Epithelial cell of esophagus (primary cell): Measurements from ENCODE around the gene FNTB.
A peak's percentile ranks its signal among the peaks of the same experiment; 100 is the strongest.

Experiments used
- DNase-seq: peaks from one replicate; pipeline ENCODE4 v3.0.0; 2010; ENCODE audit warnings: low read depth
- H3K4me3 ChIP-seq: 2 replicates; pipeline ENCODE4 v1.5.1; 2011; ENCODE audit warnings: mild to moderate bottlenecking, low read length, control low read depth
- CTCF ChIP-seq: IDR thresholded peaks from 2 replicates; pipeline ENCODE4 v1.5.1; 2011; ENCODE audit warnings: low read depth, mild to moderate bottlenecking, low read length, control low read depth, inconsistent platforms; ENCODE audit not compliant: insufficient read depth; ENCODE audit errors: missing control alignments

The FNTB gene

GRCh38 chr14:64986648-64987437 is at the start of gene FNTB:
FNTB (plus strand) TSS chr14:64986895; CDS start chr14:64986954, 59 bp downstream.
- peak within 1 kb of the TSS; percentile 96 for H3K4me3 ChIP-seq
- TF ChIP-seq CTCF: peak; percentile 89
- DNase-seq: peak; percentile 97

- no peak overlapping the region for H3K4me3 ChIP-seq
- no peak for DNase-seq
- TF ChIP-seq CTCF: no peak
Measured at GRCh38 chr14:64937171-64937820, 49.4 kb upstream of the FNTB start.

- DNase-seq: no peak
- no peak for TF ChIP-seq CTCF
- H3K4me3 ChIP-seq: no peak overlapping the region
Measured at GRCh38 chr14:64937821-64938193, 48.9 kb upstream of the FNTB start.

GRCh38 chr14:64938972-64939816 is 47.5 kb upstream of the FNTB start:
- H3K4me3 ChIP-seq: no peak overlapping the region
- DNase-seq: no peak
- no peak for TF ChIP-seq CTCF

- no peak for TF ChIP-seq CTCF
- DNase-seq: no peak
- H3K4me3 ChIP-seq: no peak overlapping the region
Measured at GRCh38 chr14:64939817-64940190, 46.9 kb upstream of the FNTB start.

- no peak overlapping the region for H3K4me3 ChIP-seq
- no peak for DNase-seq
- TF ChIP-seq CTCF: no peak
Measured at GRCh38 chr14:64940336-64940910, 46.3 kb upstream of the FNTB start.
